Liver (tissue), 9 donors: ENCODE measurements around the gene LMF1. TPM values are rescaled to one million over a fixed set of nuclear protein-coding genes. Genes with fewer than 3 reads are reported as not detected.

Experiments
- DNase-seq: peaks from one replicate; pipeline ENCODE4 v3.0.0-alpha.2; 2017; ENCODE audit warnings: low spot score
- H3K27ac ChIP-seq, 2 donors: one replicate each; pipeline ENCODE4 v1.7.0; 2013; ENCODE audit warnings: inconsistent platforms in 2 of 2, low read length in 2 of 2, control low read depth in 1 of 2, low read depth in 1 of 2, mild to moderate bottlenecking in 1 of 2
- H3K27me3 ChIP-seq, 4 donors: one replicate each; pipeline versions ENCODE4 v1.6.1 to v1.7.0; 2013; ENCODE audit warnings: low read length in 3 of 4, inconsistent platforms in 1 of 4, mild to moderate bottlenecking in 1 of 4, moderate library complexity in 1 of 4; ENCODE audit not compliant: control insufficient read depth in 4 of 4, insufficient read depth in 4 of 4
- H3K36me3 ChIP-seq, 4 donors: one replicate each; pipeline versions ENCODE4 v1.6.1 to v1.7.0; 2013; ENCODE audit warnings: low read length in 3 of 4, mild to moderate bottlenecking in 3 of 4, low read depth in 1 of 4, moderate library complexity in 1 of 4; ENCODE audit not compliant: control insufficient read depth in 4 of 4, insufficient read depth in 3 of 4
- H3K4me1 ChIP-seq, 4 donors: one replicate each; pipeline versions ENCODE4 v1.6.1 to v1.7.0; 2013; ENCODE audit warnings: low read length in 3 of 4, mild to moderate bottlenecking in 3 of 4, moderate library complexity in 1 of 4; ENCODE audit not compliant: control insufficient read depth in 4 of 4, insufficient read depth in 4 of 4
- H3K4me3 ChIP-seq, 3 donors: one replicate each; pipeline versions ENCODE4 v1.6.1 to v1.7.0; 2013; ENCODE audit warnings: low read length in 3 of 3, control low read depth in 1 of 3, low read depth in 1 of 3, mild to moderate bottlenecking in 1 of 3
- H3K9ac ChIP-seq, 2 donors: one replicate each; pipeline ENCODE4 v1.7.0; 2013; ENCODE audit warnings: low read length in 2 of 2, mild to moderate bottlenecking in 2 of 2, moderate library complexity in 2 of 2, control low read depth in 1 of 2, low read depth in 1 of 2
- H3K9me3 ChIP-seq, 4 donors: one replicate each; pipeline versions ENCODE4 v1.6.1 to v1.7.0; 2013; ENCODE audit warnings: low read length in 3 of 4; ENCODE audit not compliant: control insufficient read depth in 4 of 4
- ATF3 ChIP-seq: IDR thresholded peaks from 2 replicates; pipeline ENCODE4 v1.6.1; 2016; ENCODE audit warnings: antibody characterized with exemption
- CTCF ChIP-seq: fragments of 150-350 bp; IDR thresholded peaks from 2 replicates; pipeline ENCODE4 v1.5.1; 2017; ENCODE audit warnings: improper control_type of control experiment, low read depth, low read length; ENCODE audit not compliant: missing input control
- EGR1 ChIP-seq, 2 donors: IDR thresholded peaks; 2 replicates each; pipeline ENCODE4 v1.6.1; 2016 to 2018; ENCODE audit warnings: antibody characterized with exemption in 2 of 2, low read depth in 2 of 2
- FOXA1 ChIP-seq: IDR thresholded peaks from 2 replicates; pipeline ENCODE4 v1.6.1; 2016; ENCODE audit warnings: antibody characterized with exemption
- FOXA2 ChIP-seq: IDR thresholded peaks from 2 replicates; pipeline ENCODE4 v1.6.1; 2016; ENCODE audit warnings: antibody characterized with exemption
- GABPA ChIP-seq, 2 donors: IDR thresholded peaks in 1 of 2; conservative IDR thresholded peaks in 1 of 2; 2 replicates each; pipeline ENCODE4 v1.6.1; 2016; ENCODE audit warnings: antibody characterized with exemption in 2 of 2, mild to moderate bottlenecking in 1 of 2, moderate library complexity in 1 of 2
- HNF4A ChIP-seq, 2 donors: conservative IDR thresholded peaks; 2 replicates each; pipeline ENCODE4 v1.6.1; 2016; ENCODE audit warnings: antibody characterized with exemption in 2 of 2, mild to moderate bottlenecking in 2 of 2
- HNF4G ChIP-seq: IDR thresholded peaks from 2 replicates; pipeline ENCODE4 v1.6.1; 2016; ENCODE audit warnings: antibody characterized with exemption
- JUND ChIP-seq, 2 donors: IDR thresholded peaks; 2 replicates each; pipeline ENCODE4 v1.6.1; 2016; ENCODE audit warnings: antibody characterized with exemption in 2 of 2
- MAX ChIP-seq: IDR thresholded peaks from 2 replicates; pipeline ENCODE4 v1.6.1; 2016; ENCODE audit warnings: antibody characterized with exemption
- NR2F2 ChIP-seq: IDR thresholded peaks from 2 replicates; pipeline ENCODE4 v1.6.1; 2016; ENCODE audit warnings: antibody characterized with exemption
- RAD21 ChIP-seq, 2 donors: IDR thresholded peaks; 2 replicates each; pipeline ENCODE4 v1.6.1; 2016; ENCODE audit warnings: antibody characterized with exemption in 2 of 2, mild to moderate bottlenecking in 2 of 2
- REST ChIP-seq: IDR thresholded peaks from 2 replicates; pipeline ENCODE4 v1.6.1; 2016; ENCODE audit warnings: antibody characterized with exemption, mild to moderate bottlenecking
- RXRA ChIP-seq, 2 donors: IDR thresholded peaks; 2 replicates each; pipeline ENCODE4 v1.6.1; 2017 to 2018; ENCODE audit warnings: antibody characterized with exemption in 2 of 2, mild to moderate bottlenecking in 1 of 2
- SP1 ChIP-seq: IDR thresholded peaks from 2 replicates; pipeline ENCODE4 v1.6.1; 2018; ENCODE audit warnings: antibody characterized with exemption, mild to moderate bottlenecking
- TAF1 ChIP-seq: conservative IDR thresholded peaks from 2 replicates; pipeline ENCODE4 v1.6.1; 2016; ENCODE audit warnings: antibody characterized with exemption, mild to moderate bottlenecking
- YY1 ChIP-seq: IDR thresholded peaks from 2 replicates; pipeline ENCODE4 v1.6.1; 2016; ENCODE audit warnings: antibody characterized with exemption, mild to moderate bottlenecking
- ZBTB33 ChIP-seq: IDR thresholded peaks from 2 replicates; pipeline ENCODE4 v1.6.1; 2016; ENCODE audit warnings: antibody characterized with exemption
- WGBS: extraction: QIAGEN DNeasy Blood & Tissue Kit; methylation state at CpG from one replicate; pipeline ENCODE4 v1.1.7; 2013; 5-methylcytosine and 5-hydroxymethylcytosine counted together
- polyA plus RNA-seq, 2 donors: library from polyadenylated mRNA; stranded (reverse) in 1 of 2; unstranded in 1 of 2; fragments of 200-250 nt in 1 of 2; fragments of >200 nt in 1 of 2; fragmentation: Nextera tagmentation in 1 of 2; extraction: Ambion mirVana in 1 of 2; gene quantifications; one replicate each; pipeline versions ENCODE4 v1.2.1 to v1.2.3, GENCODE V29; 2013 to 2015
- total RNA-seq, 2 donors: library from RNA; depleted of rRNA; stranded (reverse); fragments of >200 nt; gene quantifications; one replicate each; pipeline ENCODE4 v1.2.3, GENCODE V29; 2014
- donor health status: healthy.
- donor health status: healthy.
- donor health status: healthy.
- donor health status: healthy.
- donor health status: healthy.

LMF1 gene
- total and polyA plus RNA-seq, 4 donors: 8.8 to 24.3 (median 12.6) TPM

- Histone ChIP-seq H3K27ac (no peak overlapping the region), H3K4me1 (no peaks in the 10 kb centered on the region), H3K4me3 (no peak overlapping the region), H3K27me3 (no peaks in the 10 kb centered on the region), H3K9ac (no peak overlapping the region), H3K36me3 (peaks cover 0 to 4% (median 0%) of the 10 kb centered on the region in 4 donors), H3K9me3 (no peaks in the 10 kb centered on the region)
- no peak for TF ChIP-seq ZBTB33
- no peak for TF ChIP-seq RAD21 (IDR thresholded peaks at IDR 0.05)
- TF ChIP-seq RXRA (IDR thresholded peaks at IDR 0.05): no peak
- no peak for TF ChIP-seq FOXA1
- TF ChIP-seq HNF4A (conservative IDR thresholded peaks at IDR 0.05): no peak
- no peak for TF ChIP-seq NR2F2
- no peak for TF ChIP-seq EGR1 (IDR thresholded peaks at IDR 0.05; ENCODE audit: low read depth in 2 of 2)
- TF ChIP-seq JUND (IDR thresholded peaks at IDR 0.05): no peak
- no peak for TF ChIP-seq GABPA (IDR thresholded peaks at IDR 0.05 in 1 of 2, conservative IDR thresholded peaks at IDR 0.05 in 1 of 2)
- no peak for TF ChIP-seq ATF3
- TF ChIP-seq MAX: no peak
- no peak for TF ChIP-seq REST
- no peak for TF ChIP-seq SP1
- TF ChIP-seq TAF1: no peak
- no peak for TF ChIP-seq CTCF
- no peak for TF ChIP-seq HNF4G
- no peak for TF ChIP-seq FOXA2
- TF ChIP-seq YY1: no peak
- DNase-seq: no peak
- WGBS: 77% methylated on average over 20 of the region's 20 CpGs
Measured at GRCh38 chr16:918068-918467, 52.7 kb downstream of the LMF1 start.
